Karpas-422 (cell line): Measurements from ENCODE around the gene OR5C1. TPM values are rescaled to one million over a fixed set of nuclear protein-coding genes. Genes with fewer than 3 reads are reported as not detected.

Experiments
- DNase-seq: peaks from one replicate; pipeline ENCODE4 v3.0.0-alpha.2; 2015
- H2AFZ ChIP-seq: fragments of 200-600 bp; sonication (generic); 2 replicates; pipeline ENCODE4 v1.6.1; 2014; ENCODE audit warnings: antibody characterized with exemption, low read length, mixed read lengths
- H3K27ac ChIP-seq: fragments of 200-600 bp; sonication (generic); 2 replicates; pipeline ENCODE4 v1.5.1; 2014; ENCODE audit warnings: mild to moderate bottlenecking, low read length, moderate library complexity
- H3K27me3 ChIP-seq: fragments of 200-600 bp; sonication (generic); 2 replicates; pipeline ENCODE4 v1.6.1; 2014; ENCODE audit warnings: low read length, mixed read lengths
- H3K36me3 ChIP-seq: fragments of 200-600 bp; sonication (generic); 2 replicates; pipeline ENCODE4 v1.6.1; 2014; ENCODE audit warnings: low read length, mixed read lengths; ENCODE audit not compliant: insufficient read depth
- H3K4me1 ChIP-seq: fragments of 200-600 bp; sonication (generic); 2 replicates; pipeline ENCODE4 v1.6.1; 2014; ENCODE audit warnings: mild to moderate bottlenecking, low read length, mixed read lengths
- H3K4me2 ChIP-seq: fragments of 200-600 bp; sonication (generic); 2 replicates; pipeline ENCODE4 v1.6.1; 2014; ENCODE audit warnings: low read length, low read depth, mild to moderate bottlenecking; ENCODE audit not compliant: poor library complexity, severe bottlenecking
- H3K4me3 ChIP-seq: fragments of 200-600 bp; sonication (generic); 2 replicates; pipeline ENCODE4 v1.5.1; 2014; ENCODE audit warnings: mild to moderate bottlenecking, antibody characterized with exemption, low read length, mixed read lengths
- H3K79me2 ChIP-seq: fragments of 200-600 bp; sonication (generic); 2 replicates; pipeline ENCODE4 v1.6.1; 2014; ENCODE audit warnings: mild to moderate bottlenecking, low read length, mixed read lengths
- H3K9ac ChIP-seq: fragments of 200-600 bp; sonication (generic); 2 replicates; pipeline ENCODE4 v1.6.0; 2014; ENCODE audit warnings: low read length
- H3K9me2 ChIP-seq: fragments of 200-600 bp; sonication (generic), shearing (Covaris generic); replicated peaks from 2 replicates; pipeline ENCODE4 v1.6.0; 2014; ENCODE audit warnings: mild to moderate bottlenecking, low read length, moderate library complexity; ENCODE audit not compliant: insufficient read depth
- H3K9me3 ChIP-seq: fragments of 300-700, 200-600 bp; sonication (generic); 2 replicates; pipeline ENCODE4 v1.6.1; 2014; ENCODE audit warnings: low read length, mixed read lengths
- H4K20me1 ChIP-seq: fragments of 200-600 bp; sonication (generic); 2 replicates; pipeline ENCODE4 v1.6.1; 2014; ENCODE audit warnings: mild to moderate bottlenecking, antibody characterized with exemption, low read length, low read depth; ENCODE audit not compliant: insufficient read depth
- total RNA-seq: library from RNA; depleted of rRNA; stranded (reverse); fragments of >200 nt; shearing (Covaris generic); gene quantifications from 2 replicates; pipeline ENCODE4 v1.2.3, GENCODE V29; 2014; ENCODE audit warnings: low replicate concordance; rRNA removed

OR5C1 gene
- total RNA-seq: not detected in 2 replicates

DNA sequence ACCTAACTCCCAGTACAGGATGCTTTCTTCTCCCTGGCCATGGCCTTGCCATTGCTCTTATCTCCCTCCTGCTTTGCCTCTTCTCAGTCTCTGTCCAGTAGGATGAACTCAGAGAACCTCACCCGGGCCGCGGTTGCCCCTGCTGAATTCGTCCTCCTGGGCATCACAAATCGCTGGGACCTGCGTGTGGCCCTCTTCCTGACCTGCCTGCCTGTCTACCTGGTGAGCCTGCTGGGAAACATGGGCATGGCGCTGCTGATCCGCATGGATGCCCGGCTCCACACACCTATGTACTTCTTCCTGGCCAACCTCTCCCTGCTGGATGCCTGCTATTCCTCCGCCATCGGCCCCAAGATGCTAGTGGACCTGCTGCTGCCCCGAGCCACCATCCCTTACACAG is at the start of gene OR5C1:
TSS of gene OR5C1 (plus strand) at position 103 of the 400 bp plus-strand sequence. CDS start at position 103, 0 bp downstream.
- H2AFZ ChIP-seq: no peak within 1 kb of the TSS
- no peaks in the 10 kb centered on the region for H3K27me3 ChIP-seq
- H3K9ac ChIP-seq: no peak within 1 kb of the TSS
- H3K4me1 ChIP-seq: no peaks in the 10 kb centered on the region
- H3K27ac ChIP-seq: no peak within 1 kb of the TSS
- DNase-seq: peak; percentile 4
- no peak within 1 kb of the TSS for H3K4me2 ChIP-seq
- H3K36me3 ChIP-seq: no peaks in the 10 kb centered on the region
- H3K4me3 ChIP-seq: no peak within 1 kb of the TSS
- H3K9me2 ChIP-seq: no peaks in the 10 kb centered on the region
- no peaks in the 10 kb centered on the region for H3K9me3 ChIP-seq
- H3K79me2 ChIP-seq: no peaks in the 10 kb centered on the region
- no peaks in the 10 kb centered on the region for H4K20me1 ChIP-seq

DNA sequence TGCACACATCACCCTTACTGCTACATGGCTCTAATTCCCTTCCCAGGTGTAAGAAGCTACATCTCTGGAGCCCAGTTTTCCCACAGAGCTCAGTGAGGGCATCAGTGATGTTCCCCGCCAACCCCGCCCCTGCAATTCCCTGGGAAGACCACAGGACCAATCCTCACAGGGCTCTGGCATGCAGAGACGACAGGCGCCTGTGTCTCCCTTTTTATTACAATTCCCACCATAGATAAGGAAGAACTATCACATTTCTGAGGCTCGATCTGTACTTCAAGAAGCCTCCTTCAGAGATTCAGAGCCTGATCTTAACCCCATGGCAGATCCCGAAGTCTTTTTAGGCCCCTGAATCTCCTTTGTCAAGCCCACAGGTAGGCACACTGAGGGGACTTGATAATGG is 46.7 kb upstream of the OR5C1 start, which contains the start of gene OR1L6:
TSS of gene OR1L6 (plus strand) at position 301 of the 400 bp plus-strand sequence. CDS start 7,545 bp downstream, outside the sequence.
- Histone ChIP-seq H3K4me1 (no peaks in the 10 kb centered on the region), H3K27ac (no peak within 1 kb of the TSS), H3K27me3 (no peaks in the 10 kb centered on the region), H3K79me2 (no peaks in the 10 kb centered on the region), H3K9ac (no peak within 1 kb of the TSS), H4K20me1 (no peaks in the 10 kb centered on the region), H2AFZ (no peak within 1 kb of the TSS), H3K4me3 (no peak within 1 kb of the TSS), H3K9me3 (no peaks in the 10 kb centered on the region), H3K4me2 (no peak within 1 kb of the TSS), H3K9me2 (no peaks in the 10 kb centered on the region), H3K36me3 (no peaks in the 10 kb centered on the region)
- DNase-seq: no peak

DNA sequence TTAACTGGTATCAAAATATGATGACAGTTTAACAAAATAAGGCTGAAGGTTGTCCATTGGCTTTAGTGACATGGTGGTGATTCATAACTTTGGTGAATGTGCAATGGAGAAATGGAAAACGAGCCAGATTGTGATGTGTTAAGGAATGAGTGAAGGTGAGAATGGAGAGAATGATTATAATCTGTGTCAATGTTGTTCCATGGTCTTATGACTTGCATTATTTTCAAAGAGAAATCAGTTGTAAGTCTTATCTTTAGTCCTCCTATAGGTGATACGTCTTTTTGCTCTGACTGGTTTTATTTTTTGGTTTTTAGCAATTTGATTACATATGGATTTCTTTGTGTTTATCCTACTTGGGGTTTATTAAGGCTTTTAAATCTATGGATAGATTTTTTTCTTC is 33.9 kb upstream of the OR5C1 start:
- no peak overlapping the region for H3K27ac ChIP-seq
- no peak overlapping the region for H3K4me2 ChIP-seq
- H3K9me3 ChIP-seq: no peaks in the 10 kb centered on the region
- H3K4me1 ChIP-seq: no peaks in the 10 kb centered on the region
- H3K4me3 ChIP-seq: no peak overlapping the region
- H2AFZ ChIP-seq: no peak overlapping the region
- H4K20me1 ChIP-seq: no peaks in the 10 kb centered on the region
- H3K27me3 ChIP-seq: no peaks in the 10 kb centered on the region
- H3K36me3 ChIP-seq: no peaks in the 10 kb centered on the region
- no peaks in the 10 kb centered on the region for H3K79me2 ChIP-seq
- DNase-seq: no peak
- H3K9me2 ChIP-seq: no peaks in the 10 kb centered on the region
- no peak overlapping the region for H3K9ac ChIP-seq

DNA sequence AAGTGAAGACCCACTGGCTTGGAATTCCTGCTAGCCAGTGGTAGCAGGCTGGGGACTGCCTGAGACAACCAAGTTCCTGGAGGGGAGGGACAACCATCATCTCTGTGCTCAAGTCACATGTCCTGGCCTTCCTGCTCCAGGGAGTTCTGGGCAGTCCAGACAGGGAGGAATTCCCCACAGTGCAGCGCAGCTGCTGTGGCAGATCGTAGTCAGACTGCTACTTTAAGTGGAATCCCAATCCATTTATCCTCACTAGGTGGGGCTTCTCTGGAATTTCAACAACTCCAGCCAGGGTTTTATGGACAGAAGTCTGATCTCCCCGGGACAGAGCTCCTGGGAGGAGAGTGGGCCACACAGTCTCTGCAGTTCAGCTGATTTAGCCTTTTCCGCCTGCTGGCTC is 20.9 kb upstream of the OR5C1 start:
- Histone ChIP-seq H4K20me1 (no peaks in the 10 kb centered on the region), H3K9ac (no peak overlapping the region), H3K27ac (no peak overlapping the region), H3K4me3 (no peak overlapping the region), H3K9me3 (peaks cover 4% of the 10 kb centered on the region; the same call in 1 of the 2 replicates), H3K79me2 (no peaks in the 10 kb centered on the region), H3K4me2 (no peak overlapping the region), H3K9me2 (no peaks in the 10 kb centered on the region), H3K36me3 (no peaks in the 10 kb centered on the region), H3K4me1 (no peaks in the 10 kb centered on the region), H3K27me3 (no peaks in the 10 kb centered on the region), H2AFZ (no peak overlapping the region)
- DNase-seq: no peak

DNA sequence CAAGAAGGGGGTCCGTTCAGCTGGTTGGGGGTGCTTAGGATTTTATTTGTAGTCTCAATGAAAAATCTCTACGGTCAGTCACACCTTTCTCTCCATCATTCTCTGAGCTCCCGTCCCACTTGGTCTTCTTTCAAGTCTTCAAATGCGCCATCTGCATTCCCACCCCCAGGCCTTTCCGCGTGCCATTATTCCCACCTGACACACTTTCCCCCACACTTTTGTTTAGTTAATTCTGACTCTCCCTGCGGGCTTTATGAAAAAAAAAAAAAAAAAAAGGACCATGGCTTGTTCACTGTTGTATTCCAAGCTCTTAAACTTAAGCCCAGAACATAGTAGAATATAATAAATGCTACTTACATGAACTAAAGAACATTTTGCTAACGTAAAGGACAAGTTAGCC is 11.7 kb upstream of the OR5C1 start:
- Histone ChIP-seq H2AFZ (no peak overlapping the region), H3K4me1 (no peaks in the 10 kb centered on the region), H3K4me2 (no peak overlapping the region)

DNA sequence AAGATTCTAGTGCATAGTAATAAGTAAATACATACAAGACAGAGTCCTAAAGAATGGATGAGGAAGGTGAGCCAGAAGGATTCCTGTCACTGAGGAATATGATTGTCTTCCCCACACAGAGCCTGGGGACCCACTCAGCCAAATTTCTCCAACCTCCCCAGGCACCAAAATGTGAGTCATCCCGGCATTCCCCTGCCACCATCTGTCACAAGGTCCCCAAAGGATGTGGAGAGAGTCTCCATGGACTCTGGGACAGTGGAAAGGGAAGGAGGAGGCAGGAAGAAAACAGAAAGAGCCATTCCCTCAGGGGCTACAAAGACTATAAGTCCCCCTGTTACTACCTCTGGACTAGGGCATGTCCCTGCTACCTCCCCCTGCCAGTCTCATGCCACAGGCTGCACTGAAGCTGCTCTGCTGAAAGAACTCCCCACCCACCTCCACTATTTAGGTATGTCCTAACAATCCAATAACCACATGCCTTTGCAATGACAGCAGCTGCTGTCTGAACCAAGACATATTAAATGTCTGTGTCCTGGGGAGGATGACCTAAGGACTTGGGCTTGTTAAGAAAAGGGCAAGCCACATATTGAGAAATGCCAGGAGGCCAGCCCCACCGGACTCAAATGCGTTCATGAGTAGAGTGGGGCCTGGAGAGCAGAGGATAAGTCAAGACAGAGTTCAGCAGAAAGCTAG is 10.7 kb upstream of the OR5C1 start:
- H3K4me1 ChIP-seq: no peaks in the 10 kb centered on the region
- H3K4me3 ChIP-seq: no peak overlapping the region
- H3K9me2 ChIP-seq: no peaks in the 10 kb centered on the region
- no peak overlapping the region for H3K27ac ChIP-seq
- no peak for DNase-seq
- no peak overlapping the region for H3K9ac ChIP-seq
- no peaks in the 10 kb centered on the region for H3K36me3 ChIP-seq
- H2AFZ ChIP-seq: no peak overlapping the region
- H3K27me3 ChIP-seq: no peaks in the 10 kb centered on the region
- no peaks in the 10 kb centered on the region for H3K79me2 ChIP-seq
- peaks cover 3% of the 10 kb centered on the region; the same call in 1 of the 2 replicates for H3K9me3 ChIP-seq
- H4K20me1 ChIP-seq: no peaks in the 10 kb centered on the region
- no peak overlapping the region for H3K4me2 ChIP-seq

More for the DNA sequence above, 11.7 kb upstream of the OR5C1 start:
- Histone ChIP-seq H3K9me2 (no peaks in the 10 kb centered on the region), H3K36me3 (no peaks in the 10 kb centered on the region), H3K27me3 (no peaks in the 10 kb centered on the region), H3K4me3 (no peak overlapping the region), H3K79me2 (no peaks in the 10 kb centered on the region), H3K9me3 (peaks cover 3% of the 10 kb centered on the region; the same call in 1 of the 2 replicates), H3K9ac (no peak overlapping the region), H4K20me1 (no peaks in the 10 kb centered on the region), H3K27ac (no peak overlapping the region)
- no peak for DNase-seq

DNA sequence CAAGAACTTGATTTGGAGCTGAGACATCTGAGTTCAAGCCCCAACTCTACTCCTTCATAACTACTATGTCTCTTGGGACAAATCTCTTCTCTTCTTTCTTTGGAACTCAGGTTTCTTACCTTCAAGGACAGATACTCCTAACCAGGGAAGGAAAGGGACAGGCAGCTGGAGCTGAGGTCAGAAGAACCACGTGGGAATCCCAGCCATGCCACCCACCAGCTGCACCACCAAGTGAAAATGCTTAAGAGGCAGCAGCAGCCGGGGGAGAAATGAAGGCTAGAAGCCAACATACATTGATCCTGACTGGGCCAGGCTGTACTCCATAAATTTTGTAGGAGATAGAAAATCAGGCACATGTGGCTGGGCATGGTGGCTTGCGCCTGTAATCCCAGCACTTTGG is 9.6 kb upstream of the OR5C1 start:
- no peaks in the 10 kb centered on the region for H3K4me1 ChIP-seq
- H3K36me3 ChIP-seq: no peaks in the 10 kb centered on the region
- H3K27ac ChIP-seq: no peak overlapping the region
- DNase-seq: no peak
- no peaks in the 10 kb centered on the region for H3K79me2 ChIP-seq
- H3K4me2 ChIP-seq: no peak overlapping the region
- H3K9me2 ChIP-seq: no peaks in the 10 kb centered on the region
- no peaks in the 10 kb centered on the region for H3K27me3 ChIP-seq
- no peak overlapping the region for H3K9ac ChIP-seq
- H3K9me3 ChIP-seq: no peaks in the 10 kb centered on the region
- H3K4me3 ChIP-seq: no peak overlapping the region
- H4K20me1 ChIP-seq: no peaks in the 10 kb centered on the region
- no peak overlapping the region for H2AFZ ChIP-seq

DNA sequence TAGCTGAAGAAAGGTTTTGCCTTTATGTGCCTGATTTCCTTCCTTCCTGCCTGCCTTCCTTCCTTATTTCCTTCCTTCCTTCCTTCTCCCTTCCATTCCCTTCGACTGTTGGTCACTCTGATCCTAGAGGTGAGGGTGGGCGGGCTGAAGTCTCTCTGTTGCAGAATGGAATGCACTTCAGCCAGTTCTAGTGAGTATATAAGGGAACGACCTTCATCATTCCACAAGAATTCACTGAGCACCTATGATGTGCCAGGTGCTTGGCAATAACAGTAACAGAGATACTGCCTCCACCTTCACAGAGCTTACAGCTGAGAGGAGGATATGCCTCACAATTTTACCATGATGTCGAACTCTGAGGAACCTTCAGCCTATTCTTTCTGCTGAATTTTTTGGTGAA is 8.7 kb upstream of the OR5C1 start:
- Histone ChIP-seq H3K27me3 (no peaks in the 10 kb centered on the region), H3K9me3 (no peaks in the 10 kb centered on the region), H3K9ac (no peak overlapping the region), H3K4me1 (no peaks in the 10 kb centered on the region), H2AFZ (no peak overlapping the region), H3K27ac (no peak overlapping the region), H3K36me3 (no peaks in the 10 kb centered on the region), H3K4me3 (no peak overlapping the region), H4K20me1 (no peaks in the 10 kb centered on the region), H3K9me2 (no peaks in the 10 kb centered on the region), H3K4me2 (no peak overlapping the region), H3K79me2 (no peaks in the 10 kb centered on the region)
- DNase-seq: peak; percentile 7
